DOHH2 (cell line): ENCODE data around the gene CLK4.

Source experiments
- EZH2phosphoT487 ChIP-seq: fragments of 200-600 bp; sonication (generic); IDR thresholded peaks from 2 replicates; pipeline ENCODE4 v1.6.1; 2017; ENCODE audit warnings: borderline replicate concordance, mild to moderate bottlenecking, antibody characterized with exemption, low read length, moderate library complexity, mixed read lengths
- TF ChIP-seq, protein P1 (sequence below): fragments of 200-600 bp; sonication (generic); IDR thresholded peaks from one replicate; pipeline ENCODE4 v1.5.1; 2014; ENCODE audit warnings: antibody characterized with exemption, mild to moderate bottlenecking, low read depth, low read length; ENCODE audit not compliant: poor library complexity, severe bottlenecking

DNA sequence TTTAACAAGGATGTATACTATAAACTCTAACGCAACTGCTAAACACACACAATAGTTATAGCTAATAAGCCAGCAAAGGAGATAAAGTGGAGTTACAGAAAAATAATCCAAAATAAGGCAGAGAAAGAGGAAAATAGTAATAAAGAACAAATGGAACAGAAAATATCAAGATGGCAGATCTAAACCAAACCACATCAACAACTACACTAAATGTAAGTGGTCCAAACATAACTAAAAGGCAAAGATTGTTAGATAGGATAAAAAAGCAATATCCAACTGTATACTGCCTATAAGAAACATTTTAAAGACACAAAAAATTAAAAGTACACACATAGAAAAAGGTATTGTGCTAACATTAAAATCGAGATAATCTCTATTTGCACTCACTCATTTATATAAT, 31.1 kb downstream of the CLK4 start:
- TF ChIP-seq EZH2phosphoT487: no peak
- TF ChIP-seq, protein P1, sequence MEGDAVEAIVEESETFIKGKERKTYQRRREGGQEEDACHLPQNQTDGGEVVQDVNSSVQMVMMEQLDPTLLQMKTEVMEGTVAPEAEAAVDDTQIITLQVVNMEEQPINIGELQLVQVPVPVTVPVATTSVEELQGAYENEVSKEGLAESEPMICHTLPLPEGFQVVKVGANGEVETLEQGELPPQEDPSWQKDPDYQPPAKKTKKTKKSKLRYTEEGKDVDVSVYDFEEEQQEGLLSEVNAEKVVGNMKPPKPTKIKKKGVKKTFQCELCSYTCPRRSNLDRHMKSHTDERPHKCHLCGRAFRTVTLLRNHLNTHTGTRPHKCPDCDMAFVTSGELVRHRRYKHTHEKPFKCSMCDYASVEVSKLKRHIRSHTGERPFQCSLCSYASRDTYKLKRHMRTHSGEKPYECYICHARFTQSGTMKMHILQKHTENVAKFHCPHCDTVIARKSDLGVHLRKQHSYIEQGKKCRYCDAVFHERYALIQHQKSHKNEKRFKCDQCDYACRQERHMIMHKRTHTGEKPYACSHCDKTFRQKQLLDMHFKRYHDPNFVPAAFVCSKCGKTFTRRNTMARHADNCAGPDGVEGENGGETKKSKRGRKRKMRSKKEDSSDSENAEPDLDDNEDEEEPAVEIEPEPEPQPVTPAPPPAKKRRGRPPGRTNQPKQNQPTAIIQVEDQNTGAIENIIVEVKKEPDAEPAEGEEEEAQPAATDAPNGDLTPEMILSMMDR: no peak
